GM19372 (cell line): ENCODE data around the gene RAB31.
"Not testable (repeated sequence)": the region's sequence is repeated elsewhere in the genome, so short reads cannot be mapped to it uniquely, and the experiment has no call there.

Experiments used
- ATAC-seq: cut with Tn5 transposase; IDR thresholded peaks from one replicate; pipeline ENCODE4 v1.9.1; 2021; ENCODE audit warnings: mild to moderate bottlenecking, low read depth, moderate library complexity; ENCODE audit not compliant: unreplicated experiment

The RAB31 gene

DNA sequence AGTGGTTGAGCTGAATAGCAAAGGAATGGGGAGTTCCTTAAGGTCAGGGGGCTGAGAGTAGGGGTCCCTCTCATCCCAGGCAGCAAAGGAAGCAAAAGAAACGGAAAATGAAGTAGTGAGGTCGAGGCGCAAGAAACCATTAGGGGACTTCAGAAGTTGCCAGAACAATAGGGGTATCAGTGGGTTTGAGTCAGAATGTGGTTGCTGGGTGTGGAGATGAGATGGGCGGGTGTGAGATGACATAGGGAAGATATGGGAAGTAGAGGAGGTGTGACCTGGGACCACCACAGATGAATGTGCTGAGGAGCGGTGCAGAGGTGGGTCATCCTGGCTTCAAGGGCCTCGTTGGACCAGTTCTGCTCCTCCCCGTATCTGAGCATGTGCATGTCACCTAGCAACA, 192.6 kb downstream of the RAB31 start:
- no peak for ATAC-seq

DNA sequence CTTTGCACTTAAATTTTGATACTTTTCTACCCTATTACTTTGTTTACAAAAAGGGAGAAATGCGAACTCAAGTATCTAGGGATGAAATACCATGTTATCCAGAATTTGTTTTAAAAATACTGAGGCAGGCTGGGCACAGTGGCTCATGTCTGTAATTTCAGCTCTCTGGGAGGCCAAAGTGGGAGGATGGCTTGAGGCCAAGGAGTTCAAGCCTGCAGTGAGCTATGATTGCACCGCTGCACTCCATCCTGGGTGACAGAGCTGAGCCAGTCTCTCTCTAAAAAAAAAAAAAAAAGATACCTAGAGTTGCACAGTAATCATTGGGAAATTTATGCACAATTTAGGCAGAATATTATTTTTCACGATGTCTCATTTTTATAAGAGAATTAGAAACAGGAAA, 193.3 kb downstream of the RAB31 start:
- ATAC-seq, result no peak

DNA sequence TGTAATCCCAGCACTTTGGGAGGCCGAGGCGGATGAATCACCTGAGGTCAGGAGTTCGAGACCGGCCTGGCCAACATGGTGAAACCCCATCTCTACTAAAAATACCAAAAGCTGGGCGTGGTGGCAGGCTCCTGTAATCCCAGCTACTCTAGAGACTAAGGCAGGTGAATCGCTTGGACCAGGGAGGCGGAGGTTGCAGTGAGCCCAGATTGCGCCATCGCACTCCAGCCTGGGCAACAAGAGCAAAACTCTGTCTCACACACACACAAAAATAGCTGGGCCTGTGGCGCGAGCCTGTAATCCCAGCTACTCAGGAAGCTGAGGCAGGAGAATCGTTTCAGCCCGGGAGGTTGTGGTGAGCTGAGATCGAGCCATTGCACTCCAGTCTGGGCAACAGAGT, 194.2 kb downstream of the RAB31 start:
- ATAC-seq, result not testable (repeated sequence)

DNA sequence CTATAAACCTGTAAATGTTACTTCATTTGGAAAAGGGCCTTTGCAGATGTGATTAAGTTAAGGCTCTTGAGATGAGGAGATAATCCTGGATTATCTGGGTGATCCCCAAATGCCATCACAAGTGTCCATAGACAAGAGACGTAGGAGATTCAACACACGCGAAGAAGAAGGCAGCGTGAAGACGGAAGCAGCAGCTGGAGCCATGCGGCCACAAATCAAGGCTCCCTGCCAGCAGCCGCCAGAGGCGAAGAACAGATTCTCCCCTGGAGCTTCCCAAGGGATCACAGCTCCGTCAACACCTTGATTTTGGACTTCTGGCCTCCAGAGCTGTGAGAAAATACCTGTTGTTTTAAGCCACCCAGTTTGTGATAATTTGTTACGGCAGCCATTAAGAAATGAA, 194.7 kb downstream of the RAB31 start:
- no peak for ATAC-seq

- ATAC-seq, result no peak
Observed at GRCh38 chr18:9905401-9905922, 197.4 kb downstream of the RAB31 start.

GRCh38 chr18:9906481-9906880, 198.4 kb downstream of the RAB31 start:
- no peak for ATAC-seq

DNA sequence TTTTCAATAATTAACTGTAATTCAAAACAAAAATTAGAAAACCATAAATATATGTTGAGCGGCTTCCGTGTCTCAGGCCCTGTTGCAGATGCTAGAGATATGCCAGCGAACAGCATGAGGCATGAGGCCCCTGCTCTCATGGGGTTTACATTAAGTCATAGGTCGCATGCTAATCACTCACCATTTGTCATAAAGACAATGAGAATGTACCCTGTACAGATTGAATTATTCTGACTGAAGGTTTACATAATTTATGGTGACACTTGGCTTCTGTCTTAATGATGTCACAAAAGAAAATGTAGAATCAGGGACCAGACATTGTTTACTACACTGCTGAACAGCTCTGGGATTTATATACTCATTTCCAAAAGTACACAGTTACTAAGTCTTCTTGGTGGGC, 199.8 kb downstream of the RAB31 start:
- no peak for ATAC-seq

GRCh38 chr18:9910071-9910470, 202.0 kb downstream of the RAB31 start:
- no peak for ATAC-seq

GRCh38 chr18:9910661-9911060, 202.6 kb downstream of the RAB31 start:
- ATAC-seq, result no peak

- no peak for ATAC-seq
Observed at GRCh38 chr18:9911226-9911625, 203.1 kb downstream of the RAB31 start.
